NT2/D1 (cell line): ENCODE results near the gene CACNA1C.
A peak's percentile ranks its signal among the peaks of the same experiment; 100 is the strongest.

Experiments used
- DNase-seq: peaks from one replicate; pipeline ENCODE4 v3.0.0-alpha.2; 2011; ENCODE audit warnings: low read depth, low spot score
- H3K27me3 ChIP-seq: 2 replicates; pipeline ENCODE4 v1.6.0; 2011; ENCODE audit warnings: mild to moderate bottlenecking; ENCODE audit not compliant: insufficient read length, insufficient read depth
- H3K36me3 ChIP-seq: 2 replicates; pipeline ENCODE4 v1.6.1; 2011; ENCODE audit warnings: mild to moderate bottlenecking, low read length, mixed read lengths; ENCODE audit not compliant: insufficient read depth, insufficient read length
- H3K4me1 ChIP-seq: 2 replicates; pipeline ENCODE4 v1.5.1; 2011; ENCODE audit not compliant: insufficient read depth, insufficient read length
- H3K4me3 ChIP-seq: 2 replicates; pipeline ENCODE4 v1.5.1; 2011; ENCODE audit warnings: low read depth; ENCODE audit not compliant: insufficient read length
- H3K9ac ChIP-seq: 2 replicates; pipeline ENCODE4 v1.6.0; 2011; ENCODE audit warnings: low read depth; ENCODE audit not compliant: insufficient read length
- H3K9me3 ChIP-seq: 2 replicates; pipeline ENCODE4 v1.5.1; 2011; ENCODE audit warnings: mild to moderate bottlenecking, low read length; ENCODE audit not compliant: insufficient read depth
- SUZ12 ChIP-seq: IDR thresholded peaks from 2 replicates; pipeline ENCODE4 v1.6.1; 2011; ENCODE audit not compliant: insufficient read length, insufficient read depth; ENCODE audit errors: extremely low read depth
- YY1 ChIP-seq: IDR thresholded peaks from 2 replicates; pipeline ENCODE4 v1.6.1; 2011; ENCODE audit not compliant: insufficient read length, insufficient read depth
- ZNF274 ChIP-seq: IDR thresholded peaks from 2 replicates; pipeline ENCODE4 v1.6.1; 2011; ENCODE audit warnings: mild to moderate bottlenecking, low read depth, low read length

The CACNA1C gene

DNA sequence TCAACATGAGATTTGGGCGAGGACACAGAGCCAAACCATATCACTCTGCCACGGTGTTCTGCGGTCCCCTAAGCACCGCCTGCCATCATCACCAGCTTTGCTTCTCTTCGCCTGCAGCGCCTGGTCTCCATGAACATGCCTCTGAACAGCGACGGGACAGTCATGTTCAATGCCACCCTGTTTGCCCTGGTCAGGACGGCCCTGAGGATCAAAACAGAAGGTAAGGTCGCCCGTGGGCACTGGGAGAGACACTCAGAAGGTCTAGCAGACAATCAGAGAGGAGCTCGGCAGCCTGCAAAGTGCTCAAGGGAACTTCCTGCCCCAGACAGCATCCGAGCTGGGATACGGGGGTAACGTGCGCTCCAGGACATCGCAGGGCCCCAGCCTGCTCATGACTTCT lies 616.0 kb downstream of the CACNA1C start:
- no peaks in the 10 kb centered on the region for H3K4me1 ChIP-seq
- no peaks in the 10 kb centered on the region for H3K9me3 ChIP-seq
- no peaks in the 10 kb centered on the region for H3K36me3 ChIP-seq
- H3K9ac ChIP-seq = no peak overlapping the region
- no peak overlapping the region for H3K4me3 ChIP-seq
- no peaks in the 10 kb centered on the region for H3K27me3 ChIP-seq
- no peak for TF ChIP-seq ZNF274
- no peak for TF ChIP-seq YY1
- TF ChIP-seq SUZ12 = no peak
- no peak for DNase-seq

DNA sequence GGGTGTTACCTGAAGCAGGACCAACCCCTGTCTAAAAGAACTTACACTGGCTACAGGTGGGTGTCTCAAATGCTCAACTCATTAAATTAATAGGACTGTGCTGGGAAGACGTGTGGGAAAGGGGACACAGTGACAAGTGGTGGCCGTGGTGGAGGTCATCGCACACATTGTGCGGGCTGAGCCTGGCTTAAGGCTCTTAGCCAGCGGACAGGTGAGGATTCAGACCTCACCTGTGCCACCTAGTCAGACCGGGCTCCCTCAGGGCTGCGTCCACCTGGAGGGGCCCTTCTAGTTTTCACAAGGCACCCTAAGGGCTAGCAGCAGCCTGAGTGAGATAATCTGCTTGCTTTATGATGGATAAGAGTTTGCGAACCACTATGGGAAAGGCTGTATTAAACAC lies 616.8 kb downstream of the CACNA1C start:
- no peak overlapping the region for H3K9ac ChIP-seq
- no peaks in the 10 kb centered on the region for H3K9me3 ChIP-seq
- TF ChIP-seq ZNF274 = no peak
- H3K4me1 ChIP-seq = peaks cover 2% of the 10 kb centered on the region
- H3K36me3 ChIP-seq = no peaks in the 10 kb centered on the region
- no peak for DNase-seq
- no peak overlapping the region for H3K4me3 ChIP-seq
- no peaks in the 10 kb centered on the region for H3K27me3 ChIP-seq

DNA sequence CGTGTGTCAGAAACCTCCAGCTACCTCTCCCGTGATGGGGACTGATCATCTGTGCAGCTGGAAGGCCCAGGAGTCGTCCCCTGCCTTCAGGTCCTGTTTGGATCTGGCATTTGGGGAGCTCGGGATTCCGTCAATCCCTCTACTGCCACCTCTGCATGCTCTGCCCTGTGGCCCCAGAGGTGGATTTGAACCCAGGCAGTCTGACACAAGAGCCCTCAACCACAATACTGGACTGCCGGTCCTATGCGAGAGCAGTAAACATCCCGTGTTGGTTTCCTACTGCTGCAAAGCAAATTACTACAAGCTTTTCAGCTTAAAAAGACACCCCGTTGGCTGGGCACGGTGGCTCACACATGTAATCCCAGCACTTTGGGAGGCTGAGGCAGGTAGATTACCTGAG lies 620.1 kb downstream of the CACNA1C start:
- no peaks in the 10 kb centered on the region for H3K9me3 ChIP-seq
- no peak for TF ChIP-seq ZNF274
- TF ChIP-seq YY1 = no peak
- TF ChIP-seq SUZ12 = no peak
- no peak overlapping the region for H3K9ac ChIP-seq
- no peak overlapping the region for H3K4me3 ChIP-seq
- peaks cover 2% of the 10 kb centered on the region for H3K4me1 ChIP-seq
- H3K36me3 ChIP-seq = no peaks in the 10 kb centered on the region
- no peaks in the 10 kb centered on the region for H3K27me3 ChIP-seq
- no peak for DNase-seq

DNA sequence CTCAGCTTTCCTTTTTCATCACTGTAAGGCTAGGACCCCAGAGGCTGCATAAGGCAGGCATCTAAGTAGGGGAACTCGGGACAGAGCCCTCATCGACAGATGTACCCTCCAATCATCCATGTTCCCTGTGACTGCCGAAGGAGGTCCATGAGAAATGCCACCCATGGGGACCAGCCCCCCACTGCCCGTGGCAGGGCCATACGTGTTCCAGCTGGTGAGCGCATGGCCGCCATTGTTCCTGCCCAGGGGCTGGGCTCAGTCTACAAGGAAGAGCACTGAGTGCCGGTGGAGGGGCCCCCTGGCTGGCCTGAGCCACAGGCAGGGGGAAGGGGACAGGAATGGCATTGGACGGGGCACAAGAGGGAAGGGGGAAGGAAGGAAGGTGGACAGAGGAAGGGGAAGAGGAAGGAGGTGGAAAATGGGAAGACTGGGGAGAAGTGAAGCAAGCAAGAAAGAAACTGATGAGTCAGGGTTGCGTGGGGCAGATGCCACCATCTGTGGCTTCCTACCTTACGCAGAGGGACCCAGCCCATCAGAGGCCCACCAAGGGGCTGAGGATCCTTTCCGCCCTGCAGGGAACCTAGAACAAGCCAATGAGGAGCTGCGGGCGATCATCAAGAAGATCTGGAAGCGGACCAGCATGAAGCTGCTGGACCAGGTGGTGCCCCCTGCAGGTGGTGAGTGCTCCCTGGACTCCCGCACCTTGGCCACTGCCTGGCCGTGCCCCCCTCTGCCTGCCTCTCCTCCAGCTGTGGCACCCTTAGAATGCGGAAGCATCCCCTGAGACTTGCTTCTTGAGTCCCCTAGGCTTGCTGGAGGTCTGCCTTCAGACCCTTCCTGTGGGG lies 621.4 kb downstream of the CACNA1C start:
- no peak for TF ChIP-seq ZNF274
- no peak for TF ChIP-seq SUZ12
- no peak for TF ChIP-seq YY1
- H3K4me1 ChIP-seq = peaks cover 2% of the 10 kb centered on the region
- no peak overlapping the region for H3K9ac ChIP-seq
- no peak overlapping the region for H3K4me3 ChIP-seq
- H3K9me3 ChIP-seq = no peaks in the 10 kb centered on the region
- DNase-seq = peak; percentile 35
- H3K27me3 ChIP-seq = no peaks in the 10 kb centered on the region
- no peaks in the 10 kb centered on the region for H3K36me3 ChIP-seq

DNA sequence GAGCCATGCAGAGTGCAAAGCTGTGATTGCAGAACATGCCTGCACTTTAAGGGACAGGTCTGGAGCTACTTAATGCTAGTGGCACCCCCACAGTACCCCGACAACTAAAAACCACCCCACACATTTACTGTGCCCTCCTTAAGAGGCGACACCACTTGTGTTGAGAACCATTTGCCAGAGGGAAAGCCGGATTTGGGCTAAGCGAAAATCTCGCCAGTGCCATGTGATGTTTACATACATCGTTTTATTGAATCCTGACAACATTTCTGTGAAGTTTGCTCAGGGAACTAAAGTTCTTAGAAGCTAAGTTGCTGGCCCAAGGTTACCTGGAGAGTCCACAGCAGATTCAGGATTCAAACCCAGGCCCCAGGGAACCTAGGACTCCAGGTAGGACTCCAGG lies 623.0 kb downstream of the CACNA1C start:
- H3K9me3 ChIP-seq = no peaks in the 10 kb centered on the region
- peaks cover 2% of the 10 kb centered on the region for H3K4me1 ChIP-seq
- no peak for DNase-seq
- no peaks in the 10 kb centered on the region for H3K27me3 ChIP-seq
- H3K36me3 ChIP-seq = no peaks in the 10 kb centered on the region
- H3K9ac ChIP-seq = no peak overlapping the region
- no peak overlapping the region for H3K4me3 ChIP-seq
- no peak for TF ChIP-seq YY1

DNA sequence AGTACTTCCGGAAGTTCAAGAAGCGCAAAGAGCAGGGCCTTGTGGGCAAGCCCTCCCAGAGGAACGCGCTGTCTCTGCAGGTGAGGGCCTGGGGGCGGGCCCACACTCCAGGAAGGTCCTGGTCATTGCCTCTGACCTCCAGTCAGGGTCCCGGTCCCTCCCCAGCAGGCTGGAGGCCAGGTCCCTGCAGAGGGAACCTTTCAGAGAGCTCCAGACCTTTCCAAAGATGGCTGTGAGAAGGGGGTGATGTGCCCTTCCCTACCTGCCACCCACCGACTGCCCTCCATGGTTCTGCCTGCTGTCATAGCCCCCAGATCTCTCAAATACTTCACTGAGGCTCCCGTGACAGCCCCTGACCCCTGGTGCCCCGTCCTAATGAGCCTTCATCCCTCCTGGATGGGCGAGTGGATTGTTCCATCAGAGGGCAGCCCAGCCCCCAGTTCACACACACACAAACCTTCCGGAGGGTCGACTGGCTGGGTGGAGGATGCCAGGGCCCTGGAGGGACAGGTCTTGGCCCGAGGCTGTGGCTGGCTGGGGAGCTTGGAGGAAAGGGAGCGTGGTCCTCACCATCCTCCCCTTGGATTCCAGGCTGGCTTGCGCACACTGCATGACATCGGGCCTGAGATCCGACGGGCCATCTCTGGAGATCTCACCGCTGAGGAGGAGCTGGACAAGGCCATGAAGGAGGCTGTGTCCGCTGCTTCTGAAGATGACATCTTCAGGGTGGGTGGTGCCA lies 624.5 kb downstream of the CACNA1C start:
- TF ChIP-seq ZNF274 (no peak), SUZ12 (no peak), YY1 (no peak)
- Histone ChIP-seq H3K4me3 (no peak overlapping the region), H3K4me1 (peaks cover 12% of the 10 kb centered on the region), H3K27me3 (no peaks in the 10 kb centered on the region), H3K9me3 (no peaks in the 10 kb centered on the region), H3K36me3 (no peaks in the 10 kb centered on the region), H3K9ac (no peak overlapping the region)
- DNase-seq = no peak

DNA sequence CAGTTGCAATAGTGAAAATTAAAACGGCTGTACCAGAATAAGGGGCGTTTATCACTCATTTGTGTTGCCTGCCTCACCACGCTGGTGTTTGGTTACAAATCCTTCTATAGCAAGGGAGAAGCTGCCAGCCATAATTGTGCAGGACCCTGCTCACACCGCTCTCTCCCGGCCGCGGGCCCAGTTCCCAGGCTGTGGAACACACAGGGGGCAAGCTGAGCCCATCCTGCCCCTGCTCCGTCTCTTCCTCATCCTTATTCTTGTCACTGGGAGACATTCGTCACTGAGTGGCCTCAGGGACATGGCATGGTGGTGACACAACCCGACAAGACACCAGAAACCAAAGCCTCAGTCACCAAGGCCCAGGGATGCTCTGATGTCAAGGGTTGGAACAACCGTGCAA lies 625.6 kb downstream of the CACNA1C start:
- DNase-seq = no peak
- Histone ChIP-seq H3K9me3 (no peaks in the 10 kb centered on the region), H3K36me3 (no peaks in the 10 kb centered on the region), H3K4me3 (no peak overlapping the region), H3K9ac (no peak overlapping the region), H3K4me1 (peaks cover 18% of the 10 kb centered on the region), H3K27me3 (no peaks in the 10 kb centered on the region)
- no peak for TF ChIP-seq SUZ12
- no peak for TF ChIP-seq ZNF274
- TF ChIP-seq YY1 = no peak
